GM21381 (cell line): ENCODE results near the gene TVP23B.
"Not testable (repeated sequence)": the region's sequence is repeated elsewhere in the genome, so short reads cannot be mapped to it uniquely, and the experiment has no call there.

Source experiments
- ATAC-seq: cut with Tn5 transposase; IDR thresholded peaks from one replicate; pipeline ENCODE4 v1.9.1; 2021; ENCODE audit warnings: mild to moderate bottlenecking, moderate library complexity; ENCODE audit not compliant: unreplicated experiment

TVP23B gene

DNA sequence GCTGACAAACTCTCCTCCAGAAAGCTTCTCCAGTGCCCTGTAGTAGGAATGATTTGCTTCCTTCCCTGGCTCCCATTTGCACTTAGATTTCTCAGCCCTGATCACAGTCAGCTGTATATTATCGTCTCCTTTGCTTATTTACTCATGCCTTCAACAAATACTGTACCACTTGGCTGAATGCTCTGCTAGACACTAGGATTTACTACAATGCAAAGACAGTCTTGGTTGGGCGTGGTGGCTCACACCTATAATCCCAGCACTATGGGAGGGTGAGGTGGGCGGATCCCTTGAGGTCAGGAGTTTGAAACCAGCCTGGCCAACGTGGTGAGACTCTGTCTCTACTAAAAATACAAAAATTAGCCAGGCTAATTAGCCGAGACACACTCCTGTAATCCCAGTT, 5.9 kb downstream of the TVP23B start:
- ATAC-seq = not testable (repeated sequence)

DNA sequence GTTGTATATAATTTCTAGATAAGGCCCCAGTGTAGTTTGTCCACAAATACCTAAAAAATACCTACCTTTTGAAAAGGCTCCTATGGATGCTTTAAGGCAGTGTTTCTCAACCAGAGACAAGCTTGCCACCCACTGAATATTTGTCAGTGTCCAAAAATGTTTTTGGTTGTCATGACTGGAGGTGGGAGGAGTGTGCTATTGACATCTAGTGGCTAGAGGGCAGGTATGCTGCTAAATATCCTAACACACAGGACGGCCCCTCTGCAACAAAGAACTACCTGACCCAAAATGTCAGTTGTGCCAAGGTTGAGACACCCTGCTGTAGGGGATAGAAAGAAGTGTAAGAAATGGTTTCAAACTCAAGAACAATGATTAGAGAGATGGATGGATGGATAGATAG, 10.4 kb downstream of the TVP23B start:
- not testable (repeated sequence) for ATAC-seq

DNA sequence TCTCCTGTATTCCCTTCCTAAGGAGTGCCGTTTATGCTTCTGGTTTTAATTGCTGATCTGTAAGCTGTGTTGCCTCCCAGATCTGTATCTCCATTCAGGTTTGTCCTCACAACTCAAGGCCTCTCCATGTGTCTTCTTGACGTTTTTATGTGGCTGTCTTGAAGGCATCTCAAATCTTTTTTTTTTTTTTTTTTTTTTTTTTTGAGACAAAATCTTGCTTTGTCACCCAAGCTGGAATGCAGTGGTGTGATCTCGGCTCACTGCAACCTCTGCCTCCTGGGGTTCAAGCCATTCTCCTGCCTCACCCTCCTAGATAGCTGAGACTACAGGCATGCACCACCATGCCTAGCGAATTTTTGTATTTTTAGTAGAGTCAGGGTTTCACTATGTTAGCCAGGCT, 13.9 kb downstream of the TVP23B start:
- not testable (repeated sequence) for ATAC-seq

DNA sequence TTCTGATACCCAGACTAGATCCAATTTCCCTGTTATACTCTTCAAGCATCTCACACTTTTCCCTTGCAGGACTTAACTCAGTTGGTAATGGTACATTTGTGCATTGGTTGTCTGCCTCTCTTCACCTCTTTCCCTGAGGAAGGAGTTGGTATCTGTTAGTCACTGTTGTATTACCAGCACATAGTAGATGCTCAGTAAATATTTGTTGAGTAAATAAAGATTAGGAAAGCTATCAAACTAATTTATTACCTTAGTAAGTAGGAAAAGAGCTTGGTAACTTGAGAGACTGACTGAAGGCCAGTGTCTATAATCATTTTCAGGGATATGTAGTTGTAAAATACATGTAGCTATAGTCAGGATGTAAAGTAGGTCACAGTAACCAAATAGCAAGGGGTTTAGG, 15.9 kb downstream of the TVP23B start:
- not testable (repeated sequence) for ATAC-seq

DNA sequence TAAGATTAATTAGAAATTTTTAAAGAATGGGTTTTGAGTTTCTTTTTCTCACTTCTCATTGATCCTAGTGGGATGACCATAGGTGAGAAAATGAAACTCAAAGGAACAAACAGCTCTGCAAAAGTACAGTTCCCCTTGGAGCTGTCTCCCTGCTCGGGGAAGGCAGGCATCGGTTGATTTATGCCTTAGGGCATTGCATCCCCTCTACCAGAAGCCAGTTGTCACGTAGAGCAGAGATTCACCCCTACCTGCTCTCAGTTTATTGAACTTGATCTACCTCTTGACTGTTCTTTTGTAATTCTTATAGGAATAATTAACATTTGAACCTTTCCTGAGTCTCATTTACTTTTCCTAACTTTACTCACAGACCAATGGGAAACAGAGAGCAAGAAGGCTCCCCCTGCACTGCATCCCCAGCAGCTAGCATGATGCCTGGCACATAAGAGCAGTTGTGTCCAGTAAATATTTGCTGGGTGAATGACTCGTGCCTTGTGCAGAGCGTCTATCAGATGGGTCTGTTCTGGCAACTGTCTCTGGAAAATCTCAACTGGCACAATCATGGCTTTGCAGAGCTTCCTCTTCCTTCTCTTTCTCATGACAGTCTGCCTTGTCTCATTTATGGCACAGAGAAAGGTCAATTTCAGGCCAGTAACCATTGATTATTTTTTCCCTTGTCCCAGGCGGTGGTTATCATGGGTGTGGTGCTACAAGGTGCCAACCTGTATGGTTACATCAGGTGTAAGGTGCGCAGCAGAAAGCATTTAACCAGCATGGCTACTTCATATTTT, 22.7 kb downstream of the TVP23B start:
- ATAC-seq = not testable (repeated sequence)

DNA sequence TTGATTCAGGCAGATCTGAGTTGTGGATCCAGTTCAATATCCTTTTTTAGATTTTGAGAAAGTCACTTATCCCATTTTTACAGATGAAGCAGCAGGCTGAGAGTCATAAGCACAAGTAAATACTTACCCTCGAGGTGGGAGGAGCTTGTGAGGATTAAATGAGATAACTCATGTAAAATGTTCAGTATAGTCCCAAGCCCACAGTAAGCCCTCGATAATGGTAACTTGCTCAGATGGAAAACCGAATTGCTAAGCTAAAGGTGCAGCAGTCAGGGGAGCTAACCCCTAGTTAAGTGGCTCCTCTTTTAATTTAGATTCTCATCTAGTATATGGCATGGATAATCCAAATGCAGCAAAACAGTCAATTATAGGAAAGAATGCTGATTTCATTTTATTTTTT, 34.9 kb downstream of the TVP23B start:
- not testable (repeated sequence) for ATAC-seq

DNA sequence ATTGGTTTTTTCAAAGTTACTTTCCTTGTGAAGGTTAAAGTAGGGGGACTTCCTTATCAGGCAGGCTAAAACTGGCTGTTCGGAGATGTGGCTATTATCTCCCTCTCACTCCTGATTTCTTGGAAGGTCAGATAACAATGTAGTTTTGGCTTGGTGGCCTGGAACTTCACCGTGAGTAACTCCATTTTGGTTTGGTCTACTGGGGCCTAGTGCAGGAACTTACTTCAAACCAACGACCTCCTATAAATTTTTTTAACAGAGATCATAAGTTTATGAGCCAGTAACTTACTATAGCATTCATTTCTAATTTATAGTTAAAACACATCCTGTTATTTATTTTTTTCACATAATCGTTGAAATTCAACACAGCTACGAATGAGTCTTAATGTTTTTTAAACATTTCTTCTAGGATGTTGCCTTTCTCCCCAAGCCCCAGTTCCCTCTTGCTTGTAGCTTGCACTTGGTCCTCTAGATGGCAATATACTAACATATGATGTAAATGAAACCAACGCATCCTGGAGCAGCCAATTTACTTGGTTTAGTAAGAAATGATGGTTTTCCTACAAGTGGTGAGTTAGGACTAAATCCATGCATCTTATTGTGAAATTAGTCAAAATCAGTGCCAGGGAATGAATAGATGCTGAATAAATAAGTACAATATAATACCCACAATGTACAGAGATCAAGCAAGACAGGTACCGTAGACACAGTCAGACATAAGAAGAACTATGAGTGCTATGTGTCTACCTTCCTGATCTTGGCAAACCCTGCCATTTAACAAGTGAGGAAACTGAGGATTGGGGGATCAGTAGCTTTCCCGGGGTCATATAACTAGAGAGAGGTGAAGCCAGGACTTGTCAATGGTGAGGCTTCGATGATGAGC, 35.7 kb downstream of the TVP23B start:
- ATAC-seq = not testable (repeated sequence)

DNA sequence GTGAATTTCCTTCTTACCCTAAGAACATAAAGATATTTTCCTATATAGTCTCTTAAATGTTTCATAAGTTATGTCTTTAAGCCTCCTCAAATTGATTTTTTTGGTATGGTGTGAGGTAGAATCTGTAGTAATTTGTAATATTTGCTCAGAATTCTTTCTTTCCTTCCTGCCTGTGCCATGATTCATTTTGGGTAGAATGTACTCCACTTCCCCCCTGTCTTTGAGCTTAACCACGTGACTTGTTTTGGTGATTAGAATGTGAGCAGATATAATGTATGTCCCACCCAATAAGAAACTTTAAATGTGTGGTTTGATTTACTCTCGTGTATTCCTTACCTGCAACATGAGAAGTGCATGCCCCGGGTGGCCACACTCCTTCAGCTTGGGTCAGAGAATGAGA, 40.4 kb downstream of the TVP23B start:
- not testable (repeated sequence) for ATAC-seq

DNA sequence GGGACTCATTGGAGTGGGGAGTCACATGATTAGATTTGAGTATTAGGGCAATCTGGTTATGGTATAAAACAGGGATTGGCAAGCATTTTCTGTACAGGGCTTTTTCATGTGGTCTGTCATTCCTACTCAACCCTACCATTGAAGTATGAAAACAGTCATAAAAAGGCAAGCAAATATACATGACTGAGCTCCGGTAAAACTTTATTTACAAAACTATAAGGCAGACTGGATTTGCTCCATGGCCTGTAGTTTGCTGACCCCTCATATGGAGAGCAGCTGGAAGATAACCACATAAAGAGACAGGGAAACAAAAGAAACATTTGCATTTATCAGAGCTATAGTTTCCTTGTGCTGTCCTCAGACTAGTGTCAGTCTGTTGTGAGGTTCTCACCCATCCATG, 46.6 kb downstream of the TVP23B start:
- ATAC-seq = not testable (repeated sequence)

DNA sequence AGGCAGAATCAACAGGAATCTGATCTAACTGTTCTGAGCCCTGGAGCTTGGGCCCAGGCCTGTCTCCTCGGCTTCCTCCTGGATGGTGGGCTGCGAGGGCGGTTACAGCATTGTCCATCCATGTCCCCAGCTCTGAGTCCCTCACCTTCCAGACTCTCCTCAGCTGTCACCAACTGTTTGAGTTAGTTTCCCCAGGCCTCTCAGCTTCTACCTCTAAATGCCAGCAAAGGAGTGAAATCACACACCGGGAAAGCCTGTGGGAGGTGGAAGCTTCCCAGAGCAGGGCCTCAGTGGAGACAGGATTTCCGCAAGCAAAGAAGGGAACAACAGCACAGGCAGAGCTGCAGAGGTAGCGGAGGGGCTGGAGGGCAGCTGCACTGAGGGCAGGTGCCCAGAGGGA, 67.5 kb downstream of the TVP23B start:
- ATAC-seq = no peak

DNA sequence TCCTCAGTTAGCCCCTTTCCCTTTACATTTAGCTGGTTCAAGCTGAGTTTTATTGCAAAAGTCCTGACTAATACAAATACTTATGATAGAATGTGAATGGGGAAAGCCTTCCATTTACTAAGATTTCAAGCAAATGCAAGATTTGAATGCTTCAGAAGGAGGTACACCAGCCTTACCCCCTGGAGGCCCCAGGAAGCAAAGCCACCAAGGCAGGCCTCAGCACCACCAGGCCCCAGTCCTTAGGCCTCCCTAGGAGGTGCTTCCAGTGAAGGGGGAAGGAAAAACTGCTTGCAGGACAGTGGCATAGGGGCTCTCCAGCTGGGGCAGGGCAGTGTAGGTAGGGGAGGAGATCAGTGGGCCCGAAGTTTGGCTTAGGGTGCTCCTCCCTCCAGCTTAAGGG, 69.7 kb downstream of the TVP23B start:
- ATAC-seq = no peak

DNA sequence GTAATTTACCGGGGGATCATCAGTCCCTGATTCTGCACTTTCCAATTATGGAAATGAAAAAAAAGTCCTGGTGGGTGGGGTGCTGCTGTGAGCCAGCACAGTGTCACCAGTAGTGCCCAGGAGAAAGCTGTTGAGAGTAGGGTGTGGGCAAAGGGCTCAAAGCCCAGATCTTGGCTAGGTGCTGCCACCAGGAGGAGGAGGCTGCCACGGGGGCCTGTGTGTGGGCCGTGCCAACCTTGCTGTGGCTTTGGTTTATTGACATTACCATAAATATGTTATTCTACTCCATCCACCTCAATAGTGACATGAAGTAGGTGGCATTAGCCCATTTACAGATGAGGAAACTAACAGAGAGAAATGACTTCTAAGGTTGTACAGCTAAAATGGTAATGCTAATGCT, 70.2 kb downstream of the TVP23B start:
- no peak for ATAC-seq

DNA sequence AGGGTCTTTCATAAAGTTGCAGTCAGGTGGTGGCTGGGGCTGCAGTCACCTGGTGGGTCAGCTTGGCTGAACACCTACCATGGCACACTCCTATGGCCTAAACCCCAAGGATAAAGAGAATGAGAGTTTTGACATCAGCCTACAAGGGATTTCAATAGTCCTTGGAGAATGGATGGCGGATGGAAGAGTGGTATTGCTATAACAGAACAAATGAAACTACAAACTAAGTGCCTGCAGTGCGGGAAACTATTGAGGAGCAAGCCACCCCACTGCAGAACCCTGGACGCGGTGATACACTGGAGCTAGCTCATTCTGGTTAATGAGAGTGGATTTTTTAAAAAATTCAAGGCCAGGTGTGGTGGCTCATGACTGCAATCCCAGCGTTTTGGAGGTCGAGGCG, 74.0 kb downstream of the TVP23B start:
- no peak for ATAC-seq

DNA sequence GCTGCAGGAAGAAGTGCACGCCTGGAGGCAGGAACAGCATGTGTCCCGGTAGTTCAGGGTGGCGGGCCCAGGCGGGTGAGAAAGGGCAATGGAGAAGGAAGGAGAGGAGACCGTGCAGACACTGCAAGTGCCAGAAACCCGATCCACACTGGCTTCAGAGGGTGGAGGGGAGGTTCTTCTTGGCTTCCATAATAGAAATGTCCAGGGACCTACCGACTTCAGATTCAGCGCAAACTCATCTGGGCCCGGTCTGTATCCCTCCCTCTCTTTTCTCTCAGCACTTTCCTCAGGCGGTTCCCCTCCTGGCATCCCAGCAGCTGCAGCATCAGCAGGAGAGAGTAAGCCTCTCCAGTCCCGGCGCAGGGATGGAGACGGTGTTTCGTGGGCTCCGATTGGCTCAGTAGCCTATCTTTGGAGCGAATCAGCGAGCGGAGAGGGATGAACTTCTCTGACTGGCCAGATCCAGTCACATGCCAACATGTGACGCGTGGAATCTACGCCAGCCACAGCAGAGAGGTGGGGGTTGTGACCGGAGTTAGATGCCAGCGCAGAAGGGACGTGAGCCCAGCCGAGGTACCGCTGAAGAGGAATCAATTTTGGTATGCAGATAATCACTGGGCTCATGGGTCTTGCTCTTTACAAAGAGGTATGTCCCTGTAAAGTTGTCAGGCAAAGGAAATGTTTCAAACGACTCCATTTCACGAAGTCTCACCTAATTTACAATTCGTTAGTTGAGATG, 75.0 kb downstream of the TVP23B start:
- peak; percentile 61 for ATAC-seq
